GM23248 (cell line): Measurements from ENCODE around the gene VTCN1. TPM values are rescaled to one million over a fixed set of nuclear protein-coding genes. Genes with fewer than 3 reads are reported as not detected.

Experiments used
- DNase-seq: peaks from one replicate; pipeline ENCODE4 v3.0.0-alpha.2; 2015
- H2AFZ ChIP-seq: fragments of 200-600 bp; sonication (generic); 2 replicates; pipeline ENCODE4 v1.6.1; 2016; ENCODE audit warnings: antibody characterized with exemption
- H3F3A ChIP-seq: fragments of 200-600 bp; sonication (generic); 2 replicates; pipeline ENCODE4 v1.6.1; 2016; ENCODE audit warnings: mild to moderate bottlenecking, antibody characterized with exemption, mixed run types; ENCODE audit not compliant: insufficient read depth
- H3K27ac ChIP-seq: fragments of 200-600 bp; sonication (generic); 2 replicates; pipeline ENCODE4 v1.5.1; 2016; ENCODE audit warnings: mild to moderate bottlenecking
- H3K27me3 ChIP-seq: fragments of 200-600 bp; sonication (generic); replicated peaks from 2 replicates; pipeline ENCODE4 v1.6.1; 2016; ENCODE audit warnings: mild to moderate bottlenecking; ENCODE audit not compliant: insufficient read depth
- H3K36me3 ChIP-seq: fragments of 200-600 bp; sonication (generic); 2 replicates; pipeline ENCODE4 v1.6.1; 2016; ENCODE audit warnings: low read depth, mild to moderate bottlenecking
- H3K4me1 ChIP-seq: fragments of 200-600 bp; sonication (generic); 2 replicates; pipeline ENCODE4 v1.6.1; 2016; ENCODE audit warnings: mild to moderate bottlenecking; ENCODE audit not compliant: insufficient read depth
- H3K4me2 ChIP-seq: fragments of 200-600 bp; sonication (generic); one replicate; pipeline ENCODE4 v1.6.1; 2016; ENCODE audit warnings: mild to moderate bottlenecking; ENCODE audit not compliant: unreplicated experiment
- H3K4me3 ChIP-seq: fragments of 200-600 bp; sonication (generic); 2 replicates; pipeline ENCODE4 v1.5.1; 2016; ENCODE audit warnings: mild to moderate bottlenecking
- H3K79me2 ChIP-seq: fragments of 200-600 bp; sonication (generic); 2 replicates; pipeline ENCODE4 v1.6.1; 2016; ENCODE audit warnings: mild to moderate bottlenecking; ENCODE audit not compliant: insufficient read depth
- H3K9ac ChIP-seq: fragments of 200-600 bp; sonication (generic); 2 replicates; pipeline ENCODE4 v1.6.1; 2016; ENCODE audit warnings: mild to moderate bottlenecking
- H3K9me2 ChIP-seq: fragments of 200-600 bp; sonication (generic); 2 replicates; pipeline ENCODE4 v1.6.1; 2016; ENCODE audit warnings: mixed run types, mild to moderate bottlenecking, moderate library complexity; ENCODE audit not compliant: insufficient read depth
- H3K9me3 ChIP-seq: fragments of 200-600 bp; sonication (generic); one replicate; pipeline ENCODE4 v1.6.1; 2017; ENCODE audit warnings: low read depth
- H4K20me1 ChIP-seq: fragments of 200-600 bp; sonication (generic); 2 replicates; pipeline ENCODE4 v1.6.0; 2016; ENCODE audit not compliant: insufficient read depth
- EZH2 ChIP-seq: fragments of 200-600 bp; sonication (generic); IDR thresholded peaks from 2 replicates; pipeline ENCODE4 v1.6.1; 2018; ENCODE audit warnings: antibody characterized with exemption, mild to moderate bottlenecking; ENCODE audit not compliant: insufficient read depth, poor library complexity, severe bottlenecking
- EZH2phosphoT487 ChIP-seq: fragments of 200-600 bp; sonication (generic); IDR thresholded peaks from 2 replicates; pipeline ENCODE4 v1.6.1; 2018; ENCODE audit warnings: antibody characterized with exemption, moderate library complexity, mild to moderate bottlenecking, low read depth; ENCODE audit not compliant: insufficient read depth
- WGBS, 2 experiments: methylation state at CpG; one replicate each; pipeline ENCODE4 v1.1.6; 2015 to 2017; ENCODE audit warnings: low lambda C conversion rate in 2 of 2, low coverage in 1 of 2; ENCODE audit errors: missing lambda C conversion rate in 2 of 2; 5-methylcytosine and 5-hydroxymethylcytosine counted together
- in situ Hi-C: fragments of 300-500 bp; cut with MboI; formaldehyde crosslinking; loops from 2 replicates; pipeline ENCODE4 v1.15.0; 2020
- polyA plus RNA-seq: library from polyadenylated mRNA; unstranded; fragments of >200 nt; fragmentation: Nextera tagmentation; extraction: Ambion mirVana; gene quantifications from 2 replicates; pipeline ENCODE4 v1.2.1, GENCODE V29; 2016
- total RNA-seq: library from RNA; depleted of rRNA; stranded (reverse); fragments of >200 nt; shearing (Covaris generic); gene quantifications from 2 replicates; pipeline ENCODE4 v1.2.3, GENCODE V29; 2014

Gene VTCN1
- total and polyA plus RNA-seq, 2 experiments from 2014 or later, result not detected

DNA sequence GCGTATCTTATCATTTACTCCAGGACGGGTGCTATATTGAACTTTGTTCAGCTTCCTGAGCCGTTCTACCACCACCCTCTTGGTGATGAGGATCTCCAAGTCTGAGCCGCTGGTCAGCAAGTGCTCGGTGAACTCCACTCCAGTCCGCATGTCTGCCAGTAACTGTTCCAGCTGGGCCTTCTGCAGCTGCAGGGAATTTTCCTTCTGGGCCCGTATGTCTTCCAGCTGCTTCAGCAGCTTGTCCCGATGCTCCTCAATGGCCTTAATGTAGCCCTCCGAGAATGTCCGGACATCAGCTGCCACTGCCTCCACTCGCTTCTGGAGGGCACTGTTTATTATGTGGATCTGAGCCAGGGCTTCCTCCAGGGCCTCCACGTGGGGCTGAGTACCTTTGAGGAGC is 92.6 kb downstream of the VTCN1 start:
- Histone ChIP-seq H3K9ac (no peak overlapping the region), H3K27me3 (no peaks in the 10 kb centered on the region), H3K79me2 (no peaks in the 10 kb centered on the region), H3K9me3 (no peaks in the 10 kb centered on the region), H3F3A (no peaks in the 10 kb centered on the region), H3K9me2 (no peaks in the 10 kb centered on the region), H2AFZ (no peak overlapping the region), H3K4me3 (no peak overlapping the region), H3K4me1 (no peaks in the 10 kb centered on the region), H4K20me1 (no peaks in the 10 kb centered on the region), H3K27ac (no peak overlapping the region), H3K4me2 (no peak overlapping the region), H3K36me3 (no peaks in the 10 kb centered on the region)
- in situ Hi-C loops, result no loop called here
- 67 to 78% methylated on average over 12 of the region's 12 CpGs for WGBS, 2 experiments
- no peak for TF ChIP-seq EZH2
- no peak for TF ChIP-seq EZH2phosphoT487
- DNase-seq, result no peak

DNA sequence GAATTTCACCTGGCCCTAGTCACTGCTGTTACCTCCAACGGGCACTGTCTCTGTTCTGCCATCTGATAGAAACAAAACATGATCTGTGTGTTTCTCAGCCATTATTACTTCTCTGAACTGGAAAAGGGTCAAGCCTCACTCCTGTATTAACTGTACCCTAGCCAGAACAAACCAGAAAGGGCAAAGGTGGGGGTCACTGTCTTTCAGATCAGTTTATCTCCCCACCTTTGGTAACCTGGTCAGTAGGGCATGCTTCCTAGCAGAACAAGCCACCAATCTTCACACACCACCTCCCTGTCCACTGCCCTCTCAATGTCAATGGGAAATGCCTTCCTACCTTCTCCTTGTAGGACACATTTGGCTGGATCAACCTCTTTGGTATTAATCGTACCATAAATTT is 93.0 kb downstream of the VTCN1 start:
- WGBS, 2 experiments, result 60 to 63% methylated on average over 2 of the region's 2 CpGs
- Histone ChIP-seq H3K4me1 (no peaks in the 10 kb centered on the region), H3K9me3 (no peaks in the 10 kb centered on the region), H3K4me2 (no peak overlapping the region), H3K9me2 (no peaks in the 10 kb centered on the region), H3K4me3 (no peak overlapping the region), H3K27me3 (no peaks in the 10 kb centered on the region), H2AFZ (no peak overlapping the region), H3K27ac (no peak overlapping the region), H3K36me3 (no peaks in the 10 kb centered on the region), H3F3A (no peaks in the 10 kb centered on the region), H3K79me2 (no peaks in the 10 kb centered on the region), H3K9ac (no peak overlapping the region), H4K20me1 (no peaks in the 10 kb centered on the region)
- no peak for DNase-seq
- in situ Hi-C loops, result no loop called here
- TF ChIP-seq EZH2 (no peak), EZH2phosphoT487 (no peak)

DNA sequence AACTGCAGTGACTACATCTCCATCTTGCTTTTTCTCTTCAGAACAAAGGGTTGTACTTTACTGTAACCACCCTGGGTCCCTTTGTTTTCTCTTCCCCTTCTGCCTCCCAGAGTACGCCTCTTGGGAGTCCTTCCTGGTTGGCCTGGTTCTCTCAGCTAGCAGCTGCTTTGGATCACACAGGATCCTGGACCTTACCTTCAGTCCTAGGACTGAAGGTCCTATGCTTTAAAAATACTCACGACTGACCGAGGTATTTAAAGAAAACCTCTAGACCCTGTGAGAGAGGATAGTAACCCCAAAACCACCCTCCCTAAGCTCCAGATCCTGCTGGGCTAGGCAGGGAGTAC is 94.0 kb downstream of the VTCN1 start:
- TF ChIP-seq EZH2phosphoT487 (no peak), EZH2 (no peak)
- no peak overlapping the region for H3K4me3 ChIP-seq
- H3K27ac ChIP-seq, result no peak overlapping the region
- H3K9me2 ChIP-seq, result no peaks in the 10 kb centered on the region
- H3K4me1 ChIP-seq, result no peaks in the 10 kb centered on the region
- H3K9me3 ChIP-seq, result no peaks in the 10 kb centered on the region
- no peaks in the 10 kb centered on the region for H3F3A ChIP-seq
- H4K20me1 ChIP-seq, result no peaks in the 10 kb centered on the region
- no peak for DNase-seq
- no peak overlapping the region for H2AFZ ChIP-seq
- no peak overlapping the region for H3K9ac ChIP-seq
- 97% methylated on average over 3 of the region's 3 CpGs for WGBS, 2 experiments
- no peaks in the 10 kb centered on the region for H3K27me3 ChIP-seq
- in situ Hi-C loops, result no loop called here
- no peak overlapping the region for H3K4me2 ChIP-seq
- H3K79me2 ChIP-seq, result no peaks in the 10 kb centered on the region
- H3K36me3 ChIP-seq, result no peaks in the 10 kb centered on the region

DNA sequence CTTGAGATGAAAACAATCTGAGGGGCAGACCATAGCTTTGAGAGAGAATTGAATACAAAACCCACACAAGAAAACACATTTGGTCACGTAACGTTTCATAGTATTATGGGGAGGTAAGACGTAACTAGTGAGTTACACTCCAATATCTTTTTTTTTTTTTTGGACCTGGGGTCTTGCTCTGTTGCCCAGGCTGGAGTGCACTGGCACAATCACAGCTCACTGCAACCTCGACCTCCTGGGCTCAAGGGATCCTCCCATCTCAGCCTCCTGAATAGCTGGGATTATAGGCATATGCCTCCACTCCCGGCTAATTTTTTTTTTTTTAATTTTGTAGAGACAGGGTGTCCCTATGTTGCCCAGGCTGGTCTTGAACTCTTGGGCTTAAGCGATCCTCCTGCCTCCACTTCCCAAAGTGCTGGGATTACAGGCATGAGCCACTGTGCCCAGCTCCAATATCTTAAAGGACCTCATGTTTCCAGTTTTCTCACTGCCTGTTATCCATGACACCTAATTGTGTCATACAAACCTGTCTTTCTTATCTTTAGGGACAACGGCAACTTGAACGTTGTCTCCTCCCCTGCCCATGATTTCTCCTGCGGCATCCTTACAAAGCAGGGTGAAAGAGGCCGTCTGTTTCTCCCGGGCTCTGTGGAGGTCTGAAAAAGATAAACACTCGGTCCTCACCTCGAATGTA is 94.5 kb downstream of the VTCN1 start:
- H3K79me2 ChIP-seq, result no peaks in the 10 kb centered on the region
- in situ Hi-C loops, result no loop called here
- no peaks in the 10 kb centered on the region for H4K20me1 ChIP-seq
- 89 to 92% methylated on average over 12 to 13 of the region's 13 CpGs for WGBS, 2 experiments
- no peak overlapping the region for H2AFZ ChIP-seq
- no peaks in the 10 kb centered on the region for H3K4me1 ChIP-seq
- no peaks in the 10 kb centered on the region for H3K27me3 ChIP-seq
- no peak overlapping the region for H3K4me2 ChIP-seq
- no peaks in the 10 kb centered on the region for H3K9me3 ChIP-seq
- H3K36me3 ChIP-seq, result no peaks in the 10 kb centered on the region
- no peak overlapping the region for H3K9ac ChIP-seq
- H3K4me3 ChIP-seq, result no peak overlapping the region
- H3K27ac ChIP-seq, result no peak overlapping the region
- no peaks in the 10 kb centered on the region for H3K9me2 ChIP-seq
- TF ChIP-seq EZH2phosphoT487 (no peak), EZH2 (no peak)
- DNase-seq, result no peak
- no peaks in the 10 kb centered on the region for H3F3A ChIP-seq

DNA sequence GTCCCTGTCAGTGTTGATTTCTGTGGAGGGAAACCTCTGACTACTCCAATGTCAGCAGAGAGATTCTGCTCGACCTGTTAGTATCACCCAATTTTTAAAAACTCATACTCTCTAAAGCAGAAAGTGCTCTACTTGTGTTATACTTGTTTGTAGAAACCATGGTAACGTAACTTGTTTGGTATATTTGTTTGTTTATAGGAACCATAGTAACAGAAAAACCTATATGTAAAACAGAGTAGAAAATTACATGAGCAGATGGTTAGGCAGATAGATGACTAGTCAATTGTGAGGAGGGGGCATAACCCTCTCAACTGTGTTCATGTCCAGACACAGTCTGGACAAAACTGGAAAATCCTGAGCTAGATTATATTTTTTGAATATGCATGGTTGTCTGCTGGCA is 95.8 kb downstream of the VTCN1 start:
- 69 to 72% methylated on average over 2 of the region's 2 CpGs for WGBS, 2 experiments
- H3K27me3 ChIP-seq, result no peaks in the 10 kb centered on the region
- no peak overlapping the region for H2AFZ ChIP-seq
- H3K4me3 ChIP-seq, result no peak overlapping the region
- no peaks in the 10 kb centered on the region for H3K79me2 ChIP-seq
- TF ChIP-seq EZH2phosphoT487, result no peak
- TF ChIP-seq EZH2, result no peak
- no peaks in the 10 kb centered on the region for H3K36me3 ChIP-seq
- H3K9me3 ChIP-seq, result no peaks in the 10 kb centered on the region
- H3K27ac ChIP-seq, result no peak overlapping the region
- H4K20me1 ChIP-seq, result no peaks in the 10 kb centered on the region
- H3K9ac ChIP-seq, result no peak overlapping the region
- H3F3A ChIP-seq, result no peaks in the 10 kb centered on the region
- peaks cover 7% of the 10 kb centered on the region; the same call in 1 of the 2 replicates for H3K4me1 ChIP-seq
- in situ Hi-C loops, result no loop called here
- no peak for DNase-seq
- no peaks in the 10 kb centered on the region for H3K9me2 ChIP-seq
- no peak overlapping the region for H3K4me2 ChIP-seq
